Left lung (tissue), 10 donors: Measurements from ENCODE around the gene SYDE2. TPM values are rescaled to one million over a fixed set of nuclear protein-coding genes. Genes with fewer than 3 reads are reported as not detected.

Experiments used
- ATAC-seq: fragments of 200-7000 bp; cut with Tn5 transposase; one replicate; pipeline ENCODE4 v1.9.1; 2020; ENCODE audit warnings: moderate library complexity
- DNase-seq, 4 donors: peaks; one replicate each; pipeline ENCODE4 v3.0.0-alpha.2; 2013 to 2020
- H3K27ac ChIP-seq, 2 donors: fragments of 200-600 bp; sonication (generic) in 1 of 2; one replicate each; pipeline versions ENCODE4 v1.5.0 to v1.8.0; 2020 to 2021
- H3K27me3 ChIP-seq, 2 donors: fragments of 200-600 bp; sonication (generic) in 1 of 2; one replicate each; pipeline versions ENCODE4 v1.5.0 to v1.8.0; 2020 to 2021
- H3K36me3 ChIP-seq, 2 donors: fragments of 200-600 bp; sonication (generic) in 1 of 2; one replicate each; pipeline versions ENCODE4 v1.5.0 to v1.8.0; 2020 to 2021
- H3K4me1 ChIP-seq, 2 donors: fragments of 200-600 bp; one replicate each; pipeline ENCODE4 v1.8.0; 2021
- H3K4me3 ChIP-seq, 2 donors: fragments of 200-600 bp; sonication (generic) in 1 of 2; one replicate each; pipeline versions ENCODE4 v1.5.0 to v1.8.0; 2020 to 2021; ENCODE audit warnings: mild to moderate bottlenecking in 1 of 2
- H3K9me3 ChIP-seq, 2 donors: fragments of 200-600 bp; sonication (generic) in 1 of 2; one replicate each; pipeline versions ENCODE4 v1.5.0 to v1.8.0; 2020 to 2021
- intact Hi-C, 2 donors: fragments of 100-400 bp; cut with DNase I; formaldehyde crosslinking; loops; one replicate each; pipeline versions ENCODE4 v1.11.2 to v1.14.2; 2022
- polyA plus RNA-seq, 6 donors: library from polyadenylated mRNA; unstranded; fragments of 120-200 nt; gene quantifications; one replicate each; pipeline ENCODE4 v1.2.1, GENCODE V29; 2013; ENCODE audit not compliant: insufficient read length in 6 of 6
- total RNA-seq, 2 donors: library from RNA; stranded (reverse); fragmentation: NEBNext Ultra II Directional; extraction: Animal tissue kit (Norgen Biotek cat#: 25700); gene quantifications; one replicate each; pipeline ENCODE4 v1.2.1, GENCODE V29; 2021
- TF ChIP-seq, protein P1 (sequence below), 2 donors: fragments of 200-600 bp; sonication (generic) in 1 of 2; IDR thresholded peaks; one replicate each; pipeline versions ENCODE4 v1.5.0 to v1.8.0; 2021; ENCODE audit warnings: antibody characterized with exemption in 2 of 2
- donor health status: DM: no; HTN: yes; CAD: no.
- donor health status: DM: no; HTN: no; CAD: no.

SYDE2 gene
- total and polyA plus RNA-seq, 8 donors, result 11.1 to 18.2 (median 14.2) TPM

DNA sequence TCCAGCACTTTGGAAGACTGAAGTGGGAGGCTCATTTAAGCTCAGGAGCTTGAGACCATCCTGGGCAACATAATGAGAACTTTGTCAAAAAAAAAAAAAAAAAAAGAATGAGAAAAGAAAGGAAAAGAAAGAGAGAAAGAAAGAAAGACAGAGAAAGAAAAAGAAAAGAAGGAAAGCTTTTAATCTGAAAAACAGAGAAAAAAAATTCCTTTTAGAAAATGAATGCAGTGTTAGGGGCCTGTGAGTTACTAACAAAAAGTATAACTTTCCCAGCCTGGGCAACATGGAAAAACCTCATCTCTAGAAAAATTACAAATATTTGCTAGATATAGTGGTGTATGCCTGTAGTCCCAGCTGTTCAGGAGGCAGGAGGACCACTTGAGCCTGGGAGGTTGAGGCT lies 15.9 kb upstream of the SYDE2 start:
- no peak for DNase-seq
- Histone ChIP-seq H3K4me1 (no peaks in the 10 kb centered on the region), H3K4me3 (no peak overlapping the region), H3K27me3 (no peaks in the 10 kb centered on the region), H3K27ac (no peak overlapping the region), H3K9me3 (no peaks in the 10 kb centered on the region), H3K36me3 (no peaks in the 10 kb centered on the region)
- no peak for ATAC-seq
- TF ChIP-seq, protein P1, sequence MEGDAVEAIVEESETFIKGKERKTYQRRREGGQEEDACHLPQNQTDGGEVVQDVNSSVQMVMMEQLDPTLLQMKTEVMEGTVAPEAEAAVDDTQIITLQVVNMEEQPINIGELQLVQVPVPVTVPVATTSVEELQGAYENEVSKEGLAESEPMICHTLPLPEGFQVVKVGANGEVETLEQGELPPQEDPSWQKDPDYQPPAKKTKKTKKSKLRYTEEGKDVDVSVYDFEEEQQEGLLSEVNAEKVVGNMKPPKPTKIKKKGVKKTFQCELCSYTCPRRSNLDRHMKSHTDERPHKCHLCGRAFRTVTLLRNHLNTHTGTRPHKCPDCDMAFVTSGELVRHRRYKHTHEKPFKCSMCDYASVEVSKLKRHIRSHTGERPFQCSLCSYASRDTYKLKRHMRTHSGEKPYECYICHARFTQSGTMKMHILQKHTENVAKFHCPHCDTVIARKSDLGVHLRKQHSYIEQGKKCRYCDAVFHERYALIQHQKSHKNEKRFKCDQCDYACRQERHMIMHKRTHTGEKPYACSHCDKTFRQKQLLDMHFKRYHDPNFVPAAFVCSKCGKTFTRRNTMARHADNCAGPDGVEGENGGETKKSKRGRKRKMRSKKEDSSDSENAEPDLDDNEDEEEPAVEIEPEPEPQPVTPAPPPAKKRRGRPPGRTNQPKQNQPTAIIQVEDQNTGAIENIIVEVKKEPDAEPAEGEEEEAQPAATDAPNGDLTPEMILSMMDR (IDR thresholded peaks at IDR 0.05), result no peak
- intact Hi-C loops, result no loop called here

DNA sequence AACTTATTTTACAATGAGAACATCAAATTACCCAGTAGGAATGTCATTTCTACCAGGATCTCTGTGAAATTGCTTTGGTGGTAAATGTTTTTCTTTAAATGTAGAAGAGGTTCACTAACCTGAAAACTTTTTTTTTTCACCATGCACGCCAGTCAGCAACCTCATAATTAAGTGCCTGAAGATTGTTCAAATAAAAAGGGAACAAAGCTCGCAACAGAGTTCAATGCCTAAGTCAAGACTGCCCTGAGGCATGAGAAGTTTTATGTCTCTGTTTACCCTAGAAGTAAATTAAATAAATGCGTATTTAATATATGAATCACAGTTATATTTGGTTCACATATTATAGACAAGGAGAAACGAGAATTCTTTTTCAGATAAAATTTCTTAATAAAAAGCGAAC lies 13.8 kb upstream of the SYDE2 start:
- Histone ChIP-seq H3K4me3 (no peak overlapping the region), H3K9me3 (no peaks in the 10 kb centered on the region), H3K4me1 (no peaks in the 10 kb centered on the region), H3K27ac (no peak overlapping the region), H3K36me3 (no peaks in the 10 kb centered on the region), H3K27me3 (no peaks in the 10 kb centered on the region)
- peak; percentile 46 for ATAC-seq
- no peak for DNase-seq
- TF ChIP-seq, protein P1 (IDR thresholded peaks at IDR 0.05), result no peak
- intact Hi-C loops, result no loop called here

DNA sequence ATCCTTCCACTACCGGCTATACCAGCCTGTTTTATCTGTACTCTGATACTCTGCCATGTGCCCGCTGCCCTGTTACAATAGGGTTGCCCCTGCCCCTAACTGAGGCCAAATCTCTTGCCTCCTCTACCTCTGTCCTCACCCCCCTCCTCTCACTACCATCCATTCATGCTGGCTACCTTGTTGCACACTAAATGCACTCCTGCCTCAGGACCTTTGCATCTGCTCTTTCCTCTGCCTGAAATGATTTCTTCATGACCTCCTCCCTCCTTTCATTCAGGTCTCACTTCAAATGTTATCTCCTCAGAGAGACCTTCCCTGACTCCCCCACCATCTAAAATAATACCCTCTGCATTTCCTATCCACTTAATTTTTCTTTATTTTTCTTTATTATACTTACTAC lies 7.7 kb upstream of the SYDE2 start:
- ATAC-seq, result no peak
- no peak for DNase-seq
- Histone ChIP-seq H3K36me3 (no peaks in the 10 kb centered on the region), H3K9me3 (no peaks in the 10 kb centered on the region), H3K4me3 (no peak overlapping the region), H3K27ac (no peak overlapping the region), H3K4me1 (no peaks in the 10 kb centered on the region), H3K27me3 (no peaks in the 10 kb centered on the region)
- TF ChIP-seq, protein P1 (IDR thresholded peaks at IDR 0.05), result no peak
- intact Hi-C loops, result no loop called here

DNA sequence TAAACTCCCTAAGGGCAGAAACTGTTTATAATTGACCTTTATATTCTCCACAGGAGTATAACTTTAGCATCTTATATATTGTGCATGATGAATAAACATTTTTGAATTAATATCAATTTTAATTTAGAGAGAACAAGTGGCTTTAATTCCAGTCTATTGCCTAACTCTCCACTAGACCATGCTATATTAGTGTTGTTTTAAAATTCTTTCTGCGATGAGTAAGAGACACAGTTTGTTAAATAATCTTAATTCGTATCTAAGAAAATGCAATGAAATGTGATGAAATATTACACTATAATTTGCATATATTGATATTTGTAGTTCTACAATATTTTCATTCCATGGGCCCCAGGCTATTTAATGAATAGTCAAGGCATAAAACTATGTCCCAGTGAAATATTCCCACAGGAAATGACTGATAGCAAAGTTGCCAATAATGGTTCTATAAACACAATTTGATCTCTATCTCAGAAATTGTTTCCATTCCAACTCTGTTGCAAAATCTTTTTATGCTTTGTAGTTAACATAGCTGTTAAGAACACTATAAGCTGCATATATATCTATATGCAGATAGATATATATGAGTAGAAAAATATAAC lies 2.9 kb upstream of the SYDE2 start:
- intact Hi-C loops, result no loop called here
- no peak for DNase-seq
- H3K27ac ChIP-seq, result no peak overlapping the region
- TF ChIP-seq, protein P1 (IDR thresholded peaks at IDR 0.05), result no peak
- H3K9me3 ChIP-seq, result no peaks in the 10 kb centered on the region
- H3K27me3 ChIP-seq, result peaks cover 0 to 41% of the 10 kb centered on the region in 2 donors
- peaks cover 0 to 12% of the 10 kb centered on the region in 2 donors for H3K4me1 ChIP-seq
- H3K4me3 ChIP-seq, result no peak overlapping the region
- no peaks in the 10 kb centered on the region for H3K36me3 ChIP-seq
- no peak for ATAC-seq

DNA sequence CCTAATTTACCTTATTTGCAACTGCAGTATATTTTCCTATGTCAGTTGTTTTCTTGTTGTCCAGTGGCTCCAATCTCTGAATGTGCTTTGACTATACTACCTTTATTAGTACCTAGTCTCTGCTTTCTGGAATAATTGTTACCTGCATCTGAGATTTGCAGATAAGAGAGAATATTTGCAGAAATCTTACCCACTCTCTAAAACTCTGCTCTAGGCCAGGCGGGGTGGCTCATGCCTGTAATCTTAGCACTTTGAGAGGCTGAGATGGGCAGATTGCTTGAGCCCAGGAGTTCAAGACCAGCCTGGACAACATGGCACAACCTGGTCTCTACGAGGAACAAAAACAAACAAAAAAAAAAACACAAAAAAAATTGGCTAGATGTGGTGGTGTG lies 2.0 kb upstream of the SYDE2 start:
- ATAC-seq (no peak), DNase-seq (no peak)
- Histone ChIP-seq H3K27ac (no peak overlapping the region), H3K27me3 (peaks cover 0 to 41% of the 10 kb centered on the region in 2 donors), H3K4me3 (no peak overlapping the region), H3K4me1 (peaks cover 0 to 12% of the 10 kb centered on the region in 2 donors), H3K9me3 (no peaks in the 10 kb centered on the region), H3K36me3 (no peaks in the 10 kb centered on the region)
- TF ChIP-seq, protein P1 (IDR thresholded peaks at IDR 0.05), result no peak
- intact Hi-C loops, result no loop called here
